Activated CD4-positive, alpha-beta T cell treated with anti-CD3 and anti-CD28 coated beads for 4 hours (primary cell): ENCODE results near the gene ISY1.
"Not testable (repeated sequence)": the region's sequence is repeated elsewhere in the genome, so short reads cannot be mapped to it uniquely, and the experiment has no call there.

Source experiments
- DNase-seq, 2 donors: peaks; one replicate each; pipeline ENCODE4 v3.0.0-alpha.2; 2020

ISY1 gene

GRCh38 chr3:129160891-129161859, at the start of gene ISY1:
TSS of gene ISY1 (minus strand) at chr3:129161063. CDS start at chr3:129160975, 88 bp downstream.
- peak; percentile 82 to 85 for DNase-seq

DNA sequence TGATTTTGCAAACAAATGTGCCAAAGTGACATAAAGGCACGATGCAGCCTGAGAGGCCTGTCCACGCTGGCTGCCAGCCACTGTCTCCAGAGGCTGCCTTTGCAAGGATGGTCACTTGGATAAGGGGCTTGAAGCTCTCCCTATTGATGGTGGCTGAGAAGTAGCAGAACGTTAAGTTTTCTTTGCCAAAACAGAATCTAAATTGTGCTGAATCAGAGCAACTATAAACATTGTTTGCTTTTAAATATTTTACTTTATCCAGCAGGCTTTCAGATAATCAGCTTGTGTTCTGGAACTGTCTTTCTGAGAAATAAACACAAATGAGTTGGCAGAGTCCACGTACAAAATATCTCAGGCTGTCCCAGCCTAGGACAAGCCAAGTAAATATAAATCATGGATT, 46.6 kb upstream of the ISY1 start:
- no peak for DNase-seq

GRCh38 chr3:129205109-129205832, 44.4 kb upstream of the ISY1 start:
- no peak for DNase-seq

DNA sequence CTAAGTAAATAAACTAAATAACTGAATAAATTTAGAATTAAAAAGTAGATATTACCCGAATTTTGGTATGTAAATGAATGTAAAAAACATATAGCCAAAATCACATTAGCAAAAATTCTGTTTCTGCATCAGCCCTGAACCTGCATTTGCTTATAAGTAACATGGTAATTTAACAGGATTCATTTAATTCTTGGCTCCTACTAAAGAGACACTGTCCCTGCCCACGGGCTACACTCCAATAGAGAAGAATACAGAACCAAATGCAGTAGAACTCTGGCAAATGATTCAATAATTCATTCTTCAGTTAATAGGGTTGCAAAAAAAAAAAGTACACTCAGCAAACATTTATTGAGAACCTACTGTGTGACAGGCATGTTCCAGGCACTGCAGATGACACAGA, 43.6 kb upstream of the ISY1 start:
- no peak for DNase-seq

DNA sequence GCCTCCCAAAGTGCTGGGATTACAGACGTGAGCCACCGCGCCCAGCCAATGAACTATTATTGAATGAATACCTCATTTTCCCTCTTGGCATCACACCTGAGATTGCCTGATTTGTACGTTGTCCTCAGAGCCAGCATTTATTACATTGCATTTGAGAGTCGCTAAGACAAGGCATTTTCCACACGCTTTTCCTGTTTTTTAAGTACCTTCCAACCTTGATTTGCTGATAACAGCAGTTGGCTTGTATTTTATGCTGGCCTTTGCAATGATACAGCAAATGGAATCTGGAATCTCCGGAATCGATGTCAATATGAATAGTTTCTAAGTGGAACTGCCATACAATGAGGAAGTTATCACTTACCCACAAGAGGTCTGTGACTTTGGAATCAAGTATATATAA, 38.5 kb upstream of the ISY1 start:
- no peak for DNase-seq

GRCh38 chr3:129197321-129197720, 36.5 kb upstream of the ISY1 start:
- DNase-seq = no peak

DNA sequence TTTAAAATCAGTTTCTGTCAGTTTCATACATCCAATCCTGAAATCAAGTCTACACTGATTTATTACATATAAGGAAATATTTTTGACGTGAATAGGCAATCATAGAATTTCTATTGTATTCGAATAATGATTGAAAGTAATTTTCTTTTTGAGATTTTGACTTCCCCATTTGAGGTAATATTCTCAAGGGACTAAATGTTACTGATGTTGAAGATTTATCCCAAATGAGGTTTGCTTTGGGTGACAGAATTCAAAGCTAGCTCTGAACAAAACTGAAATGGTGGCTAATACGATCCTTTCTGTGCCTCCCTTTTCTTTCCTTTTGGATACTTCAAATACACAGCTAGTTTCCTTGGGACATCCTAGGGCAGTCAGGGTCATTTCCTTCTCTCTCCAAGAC, 35.7 kb upstream of the ISY1 start:
- DNase-seq = no peak

GRCh38 chr3:129195731-129196256, 34.9 kb upstream of the ISY1 start:
- no peak for DNase-seq

DNA sequence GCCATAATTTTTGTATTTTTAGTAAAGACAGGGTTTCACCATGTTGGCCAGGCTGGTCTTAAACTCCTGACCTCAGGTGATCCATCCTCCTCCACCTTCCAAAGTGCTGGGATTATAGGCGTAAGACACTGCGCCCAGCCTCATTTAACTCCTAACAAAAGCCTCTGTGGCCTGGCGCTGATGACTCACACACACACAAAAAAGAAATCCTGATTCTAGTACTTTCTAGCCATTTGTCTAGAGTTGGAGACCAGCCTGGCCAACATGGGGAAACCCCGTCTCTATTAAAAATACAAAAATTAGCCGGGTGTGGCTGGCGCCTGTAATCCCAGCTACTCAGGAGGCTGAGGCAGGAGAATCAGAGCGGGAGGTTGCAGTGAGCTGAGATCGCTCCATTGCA, 28.9 kb upstream of the ISY1 start:
- DNase-seq = not testable (repeated sequence)

DNA sequence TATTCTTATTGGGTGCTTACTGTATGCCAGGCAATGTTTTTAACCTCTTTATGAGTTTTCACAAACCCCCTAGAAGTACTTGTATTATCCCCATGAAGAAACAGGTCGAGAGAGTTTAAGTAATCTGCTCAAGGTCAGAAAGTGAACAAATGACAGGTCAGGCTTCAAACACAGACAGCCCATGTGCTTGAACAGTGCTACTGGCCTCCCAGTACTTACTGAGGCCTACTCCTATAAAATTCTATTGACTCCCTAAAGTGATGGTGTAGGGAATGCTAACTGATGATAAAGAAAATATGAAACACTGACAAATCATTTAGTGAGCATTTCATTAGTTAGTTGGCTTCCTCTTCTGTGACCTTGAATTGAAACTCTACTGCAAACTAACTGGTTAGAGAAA, 27.0 kb upstream of the ISY1 start:
- no peak for DNase-seq

GRCh38 chr3:129185783-129186182, 24.9 kb upstream of the ISY1 start:
- DNase-seq = no peak

- not testable (repeated sequence) for DNase-seq
Measured at GRCh38 chr3:129184784-129185542, 24.1 kb upstream of the ISY1 start.

DNA sequence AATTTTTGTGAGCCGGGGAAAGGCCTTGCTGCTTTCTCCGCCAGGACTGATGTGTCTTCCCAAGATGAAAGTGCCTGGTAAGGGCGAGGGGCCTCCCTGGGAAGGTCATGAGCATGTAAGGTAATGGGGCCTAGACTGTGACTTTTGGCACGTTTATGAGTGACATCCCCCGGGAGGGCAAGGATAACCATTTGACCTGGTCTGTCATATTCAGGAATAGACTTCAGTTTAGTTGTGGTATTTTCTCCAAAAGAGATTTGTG, 23.5 kb upstream of the ISY1 start:
- DNase-seq = peak in 1 of 2 donors; percentile 20

GRCh38 chr3:129183569-129184395, 22.9 kb upstream of the ISY1 start, which contains the start of gene CNBP:
TSS of gene CNBP (minus strand) at chr3:129183896. CDS start at chr3:129171757, 12,139 bp downstream.
- DNase-seq = peak; percentile 89 to 92

DNA sequence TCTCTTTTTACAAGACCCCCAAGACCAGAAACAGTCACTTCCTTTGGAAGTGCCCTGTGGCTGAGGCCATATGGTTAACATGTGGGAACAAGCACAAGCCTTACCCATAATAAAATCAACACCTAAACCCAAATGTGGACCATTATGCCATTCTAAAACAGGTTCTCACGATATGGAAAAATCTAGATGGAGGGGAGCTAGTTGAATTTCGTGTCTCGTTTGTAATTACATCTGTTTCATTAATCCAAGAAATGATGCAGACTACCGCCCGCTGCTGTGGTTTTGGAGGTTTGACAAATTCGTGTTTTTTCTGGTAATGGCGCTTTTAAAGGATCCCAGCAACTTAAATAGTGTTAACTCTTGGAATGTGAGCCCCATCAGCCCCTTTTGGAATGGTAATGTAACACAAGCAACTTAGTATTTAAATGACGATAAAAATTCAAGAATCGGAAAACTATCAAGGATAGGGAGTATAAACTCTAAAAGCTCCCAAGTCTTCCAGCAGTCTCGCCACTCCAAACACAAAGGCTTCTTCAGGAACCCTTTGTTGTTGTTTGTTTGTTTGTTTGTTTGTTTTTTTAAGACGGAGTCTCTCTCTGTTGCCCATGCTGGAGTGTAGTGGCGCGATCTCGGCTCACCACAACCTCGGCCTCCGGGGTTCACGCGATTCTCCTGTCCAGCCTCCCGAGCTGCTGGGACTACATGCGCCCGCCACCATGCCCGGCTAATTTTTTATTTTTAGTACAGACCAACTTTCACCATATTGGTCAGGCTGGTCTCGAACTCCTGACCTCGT, 21.7 kb upstream of the ISY1 start:
- peak in 1 of 2 donors; percentile 24 for DNase-seq

- DNase-seq = no peak
Measured at GRCh38 chr3:129181819-129182218, 21.0 kb upstream of the ISY1 start.

- DNase-seq = no peak
Measured at GRCh38 chr3:129180461-129180860, 19.6 kb upstream of the ISY1 start.

DNA sequence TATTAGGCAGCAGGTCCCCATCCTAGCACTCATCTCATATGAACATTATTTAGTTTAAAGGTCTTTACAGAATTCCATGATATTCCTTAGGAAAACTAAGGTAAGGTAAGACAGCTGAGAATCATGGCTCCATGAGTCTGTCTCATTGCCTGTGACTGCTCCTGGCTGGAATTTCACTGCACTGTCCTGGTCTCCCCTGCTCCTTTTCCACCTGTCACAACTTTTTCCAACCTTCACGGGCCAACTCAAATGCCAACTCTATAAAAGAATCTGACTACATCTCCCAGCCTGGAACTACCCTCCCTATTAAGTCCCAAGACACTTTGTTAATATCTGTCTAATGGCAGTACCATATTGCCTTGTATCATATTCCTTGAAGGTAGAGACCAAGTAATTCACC, 15.2 kb upstream of the ISY1 start:
- no peak for DNase-seq

DNA sequence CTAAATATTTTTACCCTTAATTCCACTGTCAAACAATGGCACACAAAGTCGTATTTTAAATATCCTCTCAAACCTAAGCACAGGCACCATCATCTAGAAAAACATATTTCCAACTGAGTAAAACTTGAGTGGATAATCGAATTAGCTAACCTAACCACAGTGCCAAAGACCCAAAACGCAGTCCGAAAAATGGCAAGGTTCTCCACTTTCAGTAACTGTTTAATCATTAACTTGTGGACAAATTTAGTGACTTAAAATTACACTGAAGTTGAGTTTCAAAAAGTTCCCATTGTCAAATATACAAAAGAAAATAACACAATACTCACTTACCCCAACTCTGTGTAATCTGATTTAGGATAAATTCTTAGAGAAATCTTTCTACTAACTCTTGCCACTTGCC, 12.9 kb upstream of the ISY1 start:
- DNase-seq = no peak

DNA sequence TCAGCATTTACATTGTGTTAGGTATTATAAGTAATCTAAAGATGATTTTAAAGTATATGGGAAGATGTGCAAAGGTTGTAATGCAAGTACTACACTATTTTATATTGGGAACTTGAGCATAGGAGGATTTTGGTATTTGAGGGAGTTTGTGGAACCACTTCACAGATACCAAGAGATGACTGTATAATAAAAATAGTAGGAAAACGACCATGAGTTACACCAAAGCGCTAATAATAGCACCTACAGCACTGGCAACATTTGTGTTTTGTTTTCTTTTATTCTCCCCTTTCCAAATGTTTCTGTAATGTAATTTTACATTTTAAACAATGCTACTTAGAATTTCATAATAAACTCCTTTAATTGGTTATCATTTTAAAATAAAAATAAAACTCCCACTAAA, 12.3 kb upstream of the ISY1 start:
- DNase-seq = no peak

GRCh38 chr3:129166579-129167332, 5.9 kb upstream of the ISY1 start:
- no peak for DNase-seq
